ENCODE measurements around the gene BCL2L11. TPM values are rescaled to one million over a fixed set of nuclear protein-coding genes. Genes with fewer than 3 reads are reported as not detected.

Gene BCL2L11
- total and polyA plus RNA-seq, 7 donors: 8.3 to 30.0 (median 16.0) TPM

DNA sequence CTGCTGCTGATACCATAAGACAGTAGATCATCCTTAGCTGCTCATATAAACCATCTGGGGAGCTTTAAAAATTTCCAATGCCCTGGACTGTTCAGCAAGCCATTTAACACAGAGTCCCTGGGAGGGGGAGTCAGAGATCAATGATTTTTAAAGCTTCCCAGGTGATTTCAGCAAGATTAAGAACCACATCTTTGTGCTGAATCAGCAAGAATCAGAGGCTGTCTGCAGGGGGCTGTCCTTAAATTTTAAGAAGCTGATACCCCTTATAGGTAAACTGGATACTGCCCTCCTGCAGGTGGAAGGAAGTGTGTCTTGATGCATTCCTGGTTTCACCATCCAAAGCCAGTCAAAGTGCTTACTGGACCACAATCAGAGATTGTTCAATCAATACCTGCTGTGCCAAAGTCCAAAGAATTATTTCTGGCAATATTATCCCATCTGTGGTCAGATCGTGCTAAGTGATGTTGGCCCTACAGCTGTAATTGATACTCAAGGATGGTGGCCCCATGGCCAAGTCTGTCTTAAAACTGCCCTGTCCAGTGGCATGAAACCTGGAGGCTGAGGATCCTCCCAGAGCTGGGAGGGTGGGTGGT is 72.2 kb downstream of the BCL2L11 start:
- Histone ChIP-seq H3K4me3 (no peak overlapping the region), H3K27ac (no peak overlapping the region), H3K9me3 (no peaks in the 10 kb centered on the region), H3K4me1 (no peaks in the 10 kb centered on the region), H3K27me3 (no peaks in the 10 kb centered on the region), H3K36me3 (no peaks in the 10 kb centered on the region)
- 80 to 94% methylated on average over 1 of the region's 1 CpG for WGBS, 2 donors
- intact Hi-C loops (cut with DNase I): no loop called here
- no peak for DNase-seq
- TF ChIP-seq EP300 (IDR thresholded peaks at IDR 0.05): no peak
- no peak for TF ChIP-seq POLR2A (IDR thresholded peaks at IDR 0.05)
- TF ChIP-seq CTCF (IDR thresholded peaks at IDR 0.05): no peak
- no peak for TF ChIP-seq POLR2AphosphoS5 (IDR thresholded peaks at IDR 0.05)

- H3K36me3 ChIP-seq: no peaks in the 10 kb centered on the region
These were observed 74.3 kb downstream of the BCL2L11 start for GRCh38 chr2:111194835-111195621.

DNA sequence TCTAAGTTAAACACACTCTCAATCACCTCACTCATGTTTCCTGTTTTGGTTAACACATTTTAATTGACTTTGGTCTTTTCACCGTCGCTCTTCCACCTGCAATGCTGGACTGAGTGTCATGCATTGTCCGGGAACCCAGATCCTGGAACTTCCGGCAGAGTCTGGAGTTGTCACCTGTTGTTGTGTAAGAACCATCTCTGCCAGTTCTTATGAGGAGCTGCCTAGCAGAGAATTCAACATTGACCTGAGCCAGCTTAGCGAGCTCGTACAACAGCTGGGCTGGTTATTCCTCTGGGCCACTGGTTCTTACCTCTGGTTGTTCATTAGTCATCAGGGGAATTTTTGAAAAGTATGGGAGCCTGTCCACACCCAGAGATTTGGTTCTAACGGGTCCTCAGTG is 75.7 kb downstream of the BCL2L11 start:
- H3K4me3 ChIP-seq: no peak overlapping the region
- 86 to 88% methylated on average over 7 of the region's 7 CpGs for WGBS, 2 donors
- intact Hi-C loops (cut with DNase I): no loop called here
- H3K27me3 ChIP-seq: no peaks in the 10 kb centered on the region
- H3K4me1 ChIP-seq: no peaks in the 10 kb centered on the region
- H3K36me3 ChIP-seq: no peaks in the 10 kb centered on the region
- TF ChIP-seq POLR2A (IDR thresholded peaks at IDR 0.05) (no peak), POLR2AphosphoS5 (IDR thresholded peaks at IDR 0.05) (no peak)
- no peak for DNase-seq
- no peaks in the 10 kb centered on the region for H3K9me3 ChIP-seq
- H3K27ac ChIP-seq: no peak overlapping the region

More at GRCh38 chr2:111194835-111195621, 74.3 kb downstream of the BCL2L11 start:
- no peaks in the 10 kb centered on the region for H3K27me3 ChIP-seq
- H3K9me3 ChIP-seq: no peaks in the 10 kb centered on the region
- DNase-seq: no peak
- no peak overlapping the region for H3K4me3 ChIP-seq
- WGBS, 2 donors: 53 to 83% methylated on average over 8 of the region's 8 CpGs
- no peak for TF ChIP-seq POLR2A (IDR thresholded peaks at IDR 0.05)
- TF ChIP-seq CTCF (IDR thresholded peaks at IDR 0.05): no peak
- no peak for TF ChIP-seq EP300 (IDR thresholded peaks at IDR 0.05)
- no peak for TF ChIP-seq POLR2AphosphoS5 (IDR thresholded peaks at IDR 0.05)
- no peaks in the 10 kb centered on the region for H3K4me1 ChIP-seq
- no peak overlapping the region for H3K27ac ChIP-seq
- intact Hi-C loops (cut with DNase I): no loop called here

- 90 to 93% methylated on average over 9 of the region's 9 CpGs for WGBS, 2 donors
- Histone ChIP-seq H3K27ac (no peak overlapping the region), H3K4me1 (no peaks in the 10 kb centered on the region), H3K9me3 (no peaks in the 10 kb centered on the region), H3K4me3 (no peak overlapping the region), H3K36me3 (no peaks in the 10 kb centered on the region), H3K27me3 (no peaks in the 10 kb centered on the region)
- no peak for TF ChIP-seq POLR2A (IDR thresholded peaks at IDR 0.05)
- TF ChIP-seq CTCF (IDR thresholded peaks at IDR 0.05): no peak
- no peak for TF ChIP-seq EP300 (IDR thresholded peaks at IDR 0.05)
- no peak for TF ChIP-seq POLR2AphosphoS5 (IDR thresholded peaks at IDR 0.05)
- DNase-seq: no peak
- intact Hi-C loops (cut with DNase I): no loop called here
These were observed 78.0 kb downstream of the BCL2L11 start for GRCh38 chr2:111198701-111199100.

GRCh38 chr2:111199840-111200239 is 79.1 kb downstream of the BCL2L11 start:
- no peak overlapping the region for H3K27ac ChIP-seq
- H3K4me1 ChIP-seq: no peaks in the 10 kb centered on the region
- 90 to 94% methylated on average over 10 of the region's 10 CpGs for WGBS, 2 donors
- H3K9me3 ChIP-seq: no peaks in the 10 kb centered on the region
- TF ChIP-seq CTCF (IDR thresholded peaks at IDR 0.05): no peak
- no peak for TF ChIP-seq EP300 (IDR thresholded peaks at IDR 0.05)
- TF ChIP-seq POLR2A (IDR thresholded peaks at IDR 0.05): no peak
- no peak for TF ChIP-seq POLR2AphosphoS5 (IDR thresholded peaks at IDR 0.05)
- H3K4me3 ChIP-seq: no peak overlapping the region
- intact Hi-C loops (cut with DNase I): no loop called here
- H3K36me3 ChIP-seq: no peaks in the 10 kb centered on the region
- no peaks in the 10 kb centered on the region for H3K27me3 ChIP-seq
- no peak for DNase-seq

Measured in sigmoid colon (tissue), 7 donors.